Activated B cell treated with CpG ODN at 0.5 μM for 24 hours (primary cell): ENCODE results near the gene SFRP2. TPM values are rescaled to one million over a fixed set of nuclear protein-coding genes. Genes with fewer than 3 reads are reported as not detected.

ENCODE experiments used
- ATAC-seq: fragments of 200-7000 bp; cut with Tn5 transposase; one replicate; pipeline ENCODE4 v1.10.0; 2021; ENCODE audit warnings: low read depth, mild to moderate bottlenecking, moderate library complexity
- CTCF ChIA-PET: fragments of 350-600 bp; sonication (Branson Sonifier 250); formaldehyde crosslinking; loops from one replicate; lab custom pipeline; 2021; ENCODE audit warnings: antibody characterized with exemption; lab: Charles Lee
- POLR2A ChIA-PET: fragments of 350-600 bp; sonication (Branson Sonifier 250); formaldehyde crosslinking; loops from one replicate; lab custom pipeline; 2021; ENCODE audit warnings: antibody characterized with exemption; lab: Charles Lee
- DNase-seq: peaks from one replicate; pipeline ENCODE4 v3.0.0; 2022
- H3K27ac Mint-ChIP-seq: one replicate; pipeline ENCODE4 v1.8.0; 2020; ENCODE audit warnings: mixed read lengths
- H3K27me3 Mint-ChIP-seq: one replicate; pipeline ENCODE4 v1.8.0; 2021; ENCODE audit warnings: mixed read lengths
- H3K36me3 Mint-ChIP-seq: one replicate; pipeline ENCODE4 v1.8.0; 2021; ENCODE audit warnings: low read depth, mixed read lengths
- H3K4me1 Mint-ChIP-seq: one replicate; pipeline ENCODE4 v1.8.0; 2021; ENCODE audit warnings: mixed read lengths
- H3K4me3 Mint-ChIP-seq: one replicate; pipeline ENCODE4 v1.8.0; 2020; ENCODE audit warnings: mild to moderate bottlenecking, mixed read lengths
- H3K9me3 Mint-ChIP-seq: one replicate; pipeline ENCODE4 v1.8.0; 2020; ENCODE audit warnings: mixed read lengths
- CTCF ChIP-seq: fragments of 200-600 bp; IDR thresholded peaks from one replicate; pipeline ENCODE4 v1.8.0; 2022; ENCODE audit warnings: antibody characterized with exemption, mild to moderate bottlenecking
- intact Hi-C: fragments of 100-400 bp; cut with micrococcal nuclease; formaldehyde crosslinking; loops from one replicate; pipeline ENCODE4 v1.15.1; 2024
- total RNA-seq: library from RNA; stranded (reverse); gene quantifications from 2 replicates; pipeline ENCODE4 v1.2.3, GENCODE V29; 2022

Gene SFRP2
- total RNA-seq, 1 donor from 2014 or later = not detected

GRCh38 chr4:153809307-153809706, 20.4 kb upstream of the SFRP2 start:
- ChIA-PET POLR2A (no interaction called here), CTCF (no interaction called here)
- DNase-seq (no peak), ATAC-seq (no peak)
- Mint-ChIP-seq H3K9me3 (no peaks in the 10 kb centered on the region), H3K4me3 (no peak overlapping the region), H3K36me3 (no peaks in the 10 kb centered on the region), H3K4me1 (peaks cover 5% of the 10 kb centered on the region), H3K27me3 (peaks cover 12% of the 10 kb centered on the region), H3K27ac (no peak overlapping the region)
- no peak for TF ChIP-seq CTCF
- intact Hi-C loops = no loop called here

GRCh38 chr4:153808175-153808574, 19.3 kb upstream of the SFRP2 start:
- Mint-ChIP-seq H3K4me3 (no peak overlapping the region), H3K27me3 (peaks cover 12% of the 10 kb centered on the region), H3K4me1 (peaks cover 5% of the 10 kb centered on the region), H3K36me3 (no peaks in the 10 kb centered on the region), H3K27ac (no peak overlapping the region), H3K9me3 (no peaks in the 10 kb centered on the region)
- TF ChIP-seq CTCF = no peak
- DNase-seq (no peak), ATAC-seq (no peak)
- ChIA-PET POLR2A (no interaction called here), CTCF (no interaction called here)
- intact Hi-C loops = no loop called here

GRCh38 chr4:153806073-153806472, 17.2 kb upstream of the SFRP2 start:
- H3K36me3 Mint-ChIP-seq = no peaks in the 10 kb centered on the region
- H3K4me1 Mint-ChIP-seq = peaks cover 5% of the 10 kb centered on the region
- ChIA-PET POLR2A (no interaction called here), CTCF (no interaction called here)
- DNase-seq (no peak), ATAC-seq (no peak)
- intact Hi-C loops = no loop called here
- no peak overlapping the region for H3K27ac Mint-ChIP-seq
- H3K4me3 Mint-ChIP-seq = no peak overlapping the region
- no peak for TF ChIP-seq CTCF
- H3K9me3 Mint-ChIP-seq = no peaks in the 10 kb centered on the region
- peaks cover 11% of the 10 kb centered on the region for H3K27me3 Mint-ChIP-seq

- CTCF ChIA-PET = no interaction called here
- POLR2A ChIA-PET = no interaction called here
- Mint-ChIP-seq H3K36me3 (no peaks in the 10 kb centered on the region), H3K9me3 (no peaks in the 10 kb centered on the region), H3K4me1 (peaks cover 2% of the 10 kb centered on the region), H3K4me3 (no peak overlapping the region), H3K27me3 (peaks cover 17% of the 10 kb centered on the region), H3K27ac (no peak overlapping the region)
- TF ChIP-seq CTCF = no peak
- intact Hi-C loops = no loop called here
- DNase-seq (no peak), ATAC-seq (no peak)
These were observed 15.8 kb upstream of the SFRP2 start for GRCh38 chr4:153804722-153805121.

- Mint-ChIP-seq H3K9me3 (no peaks in the 10 kb centered on the region), H3K4me1 (no peaks in the 10 kb centered on the region), H3K27me3 (peaks cover 42% of the 10 kb centered on the region), H3K36me3 (no peaks in the 10 kb centered on the region), H3K4me3 (no peak overlapping the region), H3K27ac (no peak overlapping the region)
- no peak for TF ChIP-seq CTCF
- POLR2A ChIA-PET = no interaction called here
- CTCF ChIA-PET = no interaction called here
- no peak for DNase-seq
- no peak for ATAC-seq
- intact Hi-C loops = no loop called here
These were observed 10.8 kb upstream of the SFRP2 start for GRCh38 chr4:153799694-153800074.
